OCI-LY1 (cell line): ENCODE measurements around the gene HMCN2.

Experiments
- EZH2 ChIP-seq: fragments of 200-600 bp; sonication (generic), shearing (Covaris generic); IDR thresholded peaks from 2 replicates; pipeline ENCODE4 v1.8.0; 2017; ENCODE audit warnings: borderline replicate concordance, mixed run types, mild to moderate bottlenecking, antibody characterized with exemption, low read length, moderate library complexity, mixed read lengths
- TF ChIP-seq, protein P1 (sequence below): fragments of 200-600 bp; sonication (generic), shearing (Covaris generic); IDR thresholded peaks from 2 replicates; pipeline ENCODE4 v1.5.1; 2017; ENCODE audit warnings: mild to moderate bottlenecking, antibody characterized with exemption, low read length, moderate library complexity, mixed read lengths

DNA sequence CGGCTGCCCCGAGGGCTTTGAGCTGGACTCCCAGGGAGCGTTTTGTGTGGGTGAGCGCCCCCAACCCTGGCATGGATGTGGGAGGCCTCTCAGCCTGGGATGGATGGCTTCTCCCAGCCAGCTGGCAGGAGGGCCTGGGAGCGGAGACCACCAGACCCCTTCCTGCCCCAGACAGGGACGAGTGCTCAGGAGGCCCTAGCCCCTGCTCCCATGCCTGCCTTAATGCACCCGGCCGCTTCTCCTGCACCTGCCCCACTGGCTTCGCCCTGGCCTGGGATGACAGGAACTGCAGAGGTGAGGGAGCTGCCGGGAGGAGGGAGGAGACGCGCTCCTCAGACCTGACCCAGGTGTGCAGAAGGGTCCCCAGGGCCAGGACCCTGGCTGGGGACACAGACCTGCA is 161.8 kb downstream of the HMCN2 start:
- TF ChIP-seq, protein P1, sequence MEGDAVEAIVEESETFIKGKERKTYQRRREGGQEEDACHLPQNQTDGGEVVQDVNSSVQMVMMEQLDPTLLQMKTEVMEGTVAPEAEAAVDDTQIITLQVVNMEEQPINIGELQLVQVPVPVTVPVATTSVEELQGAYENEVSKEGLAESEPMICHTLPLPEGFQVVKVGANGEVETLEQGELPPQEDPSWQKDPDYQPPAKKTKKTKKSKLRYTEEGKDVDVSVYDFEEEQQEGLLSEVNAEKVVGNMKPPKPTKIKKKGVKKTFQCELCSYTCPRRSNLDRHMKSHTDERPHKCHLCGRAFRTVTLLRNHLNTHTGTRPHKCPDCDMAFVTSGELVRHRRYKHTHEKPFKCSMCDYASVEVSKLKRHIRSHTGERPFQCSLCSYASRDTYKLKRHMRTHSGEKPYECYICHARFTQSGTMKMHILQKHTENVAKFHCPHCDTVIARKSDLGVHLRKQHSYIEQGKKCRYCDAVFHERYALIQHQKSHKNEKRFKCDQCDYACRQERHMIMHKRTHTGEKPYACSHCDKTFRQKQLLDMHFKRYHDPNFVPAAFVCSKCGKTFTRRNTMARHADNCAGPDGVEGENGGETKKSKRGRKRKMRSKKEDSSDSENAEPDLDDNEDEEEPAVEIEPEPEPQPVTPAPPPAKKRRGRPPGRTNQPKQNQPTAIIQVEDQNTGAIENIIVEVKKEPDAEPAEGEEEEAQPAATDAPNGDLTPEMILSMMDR = no peak
- no peak for TF ChIP-seq EZH2
